Adipose tissue (tissue), 3 donors: ENCODE measurements around the gene C19orf25. TPM values are rescaled to one million over a fixed set of nuclear protein-coding genes. Genes with fewer than 3 reads are reported as not detected.

Experiments used
- H3K27ac ChIP-seq: one replicate; pipeline ENCODE4 v1.5.1; 2013; ENCODE audit warnings: low read depth, low read length
- WGBS, 3 donors: extraction: QIAGEN DNeasy Blood & Tissue Kit; methylation state at CpG; one replicate each; pipeline ENCODE4 v1.1.7; 2013; 5-methylcytosine and 5-hydroxymethylcytosine counted together
- polyA plus RNA-seq, 3 donors: library from polyadenylated mRNA; stranded (reverse); fragments of 200-250 nt; gene quantifications; one replicate each; pipeline ENCODE4 v1.2.3, GENCODE V29; 2013
- donor health status: healthy with polysubstance abuse.
- donor health status: Bipolar disorder and iron deficiency.
- donor health status: healthy.

The C19orf25 gene
- polyA plus RNA-seq, 3 donors, result 16.5 to 28.6 (median 24.3) TPM

DNA sequence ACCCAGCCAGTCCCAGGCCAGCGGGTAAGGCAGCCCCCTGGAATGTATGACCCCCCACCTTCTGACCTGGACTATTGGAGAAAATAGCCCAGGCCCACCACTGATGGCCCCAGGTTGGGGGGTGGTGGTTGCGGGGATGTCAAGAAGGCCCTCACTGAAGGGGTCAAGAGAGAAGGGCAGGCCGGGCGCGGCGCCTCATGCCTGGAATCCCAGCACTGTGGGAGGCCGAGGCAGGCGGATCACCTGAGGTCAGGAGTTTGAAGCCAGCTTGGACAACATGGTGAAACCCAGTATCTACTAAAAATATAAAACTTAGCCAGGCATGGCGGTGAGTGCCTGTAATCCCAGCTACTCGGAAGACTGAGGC is 35.3 kb upstream of the C19orf25 start:
- 62 to 71% (median 71%) methylated on average over 10 of the region's 10 CpGs for WGBS, 3 donors
- H3K27ac ChIP-seq, result no peak overlapping the region

DNA sequence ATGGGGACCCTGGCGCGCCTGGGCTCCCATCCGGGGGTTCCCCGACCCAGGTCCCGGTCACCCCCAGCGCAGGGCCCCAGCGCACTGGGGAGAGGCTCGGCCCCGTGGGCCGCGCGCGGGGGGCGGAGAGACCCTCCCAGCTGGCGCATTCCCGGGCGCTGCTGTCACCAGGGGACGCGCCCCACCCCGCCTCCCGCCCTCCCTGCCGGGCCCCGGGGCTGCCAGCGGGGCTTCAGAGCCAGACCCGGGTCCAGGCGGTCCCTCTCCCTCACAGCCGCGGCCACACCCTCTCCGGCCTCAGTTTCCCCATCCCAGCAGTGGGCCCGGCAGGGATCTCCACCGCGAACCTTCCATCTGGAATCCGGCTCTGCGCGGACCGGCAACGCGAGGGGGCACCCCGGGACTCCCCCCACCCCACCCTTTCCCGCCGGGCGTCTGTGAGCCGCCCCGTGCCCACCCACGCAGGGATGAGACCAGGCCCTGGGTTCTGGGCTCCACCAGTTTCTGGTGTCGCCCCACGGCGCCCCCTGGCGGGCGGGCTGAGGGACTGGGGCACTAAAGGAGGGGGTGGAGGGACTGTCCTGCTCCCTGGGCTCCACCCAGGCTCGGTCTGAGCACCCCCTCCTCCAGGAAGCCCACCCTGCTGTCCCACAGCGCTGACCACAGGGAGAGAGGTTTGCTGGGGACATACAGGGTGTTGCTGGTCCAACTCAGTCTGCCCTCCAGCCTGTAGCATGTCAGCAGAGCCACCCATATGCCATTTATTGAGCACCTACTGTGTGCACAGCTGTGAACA is 34.7 kb upstream of the C19orf25 start:
- H3K27ac ChIP-seq, result no peak overlapping the region
- whole genome bisulfite sequencing, 3 donors, result 6 to 8% (median 7%) methylated on average over 42 to 52 of the region's 52 CpGs

DNA sequence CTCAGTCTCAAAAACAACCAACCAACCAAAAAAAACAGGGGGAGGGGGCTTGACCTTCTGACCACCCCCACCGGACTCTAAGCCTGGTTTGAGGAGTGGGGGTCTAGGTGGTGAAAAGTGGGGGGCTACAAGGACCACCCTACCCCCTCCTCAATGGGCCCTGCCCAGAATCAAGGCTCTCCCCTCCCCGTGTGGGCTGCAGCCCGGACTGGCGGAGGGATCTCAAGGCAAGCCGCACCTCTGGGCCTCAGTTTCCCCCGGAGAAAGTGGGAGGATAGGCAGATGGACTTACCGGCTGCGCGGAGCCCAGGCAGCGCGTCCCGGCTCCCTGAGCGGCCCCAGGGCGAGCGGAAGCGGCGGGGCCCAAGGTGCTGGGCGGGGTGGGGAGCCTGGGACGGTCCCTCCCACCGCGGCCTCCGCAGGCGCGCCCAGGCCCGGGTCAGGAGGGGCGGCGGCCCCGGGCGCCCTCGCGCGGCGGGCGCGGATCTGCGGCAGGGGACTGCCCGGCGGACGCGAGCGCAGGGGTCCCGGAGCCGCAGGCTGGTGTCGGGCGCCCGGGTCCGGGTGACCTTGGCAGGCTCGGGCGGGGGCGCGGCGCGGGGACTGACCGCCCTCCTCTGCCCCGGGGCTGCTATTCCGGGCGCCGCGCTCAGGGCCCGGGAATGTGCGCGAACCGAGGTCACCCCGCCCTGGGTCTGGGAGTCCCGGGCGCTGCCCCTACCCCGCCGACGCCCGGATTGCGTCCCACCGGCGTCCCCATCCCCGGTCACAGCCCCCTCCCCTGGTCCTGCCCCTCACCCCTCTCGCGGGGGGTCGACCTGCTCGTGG is 33.9 kb upstream of the C19orf25 start, which contains the start of gene ADAMTSL5:
Gene ADAMTSL5, minus strand, starts transcription at position 349 of the 828 bp plus-strand sequence. CDS start 2,076 bp downstream, outside the sequence.
- 2 to 4% (median 3%) methylated on average over 39 to 78 of the region's 78 CpGs for WGBS, 3 donors
- H3K27ac ChIP-seq, result no peak within 1 kb of the TSS

DNA sequence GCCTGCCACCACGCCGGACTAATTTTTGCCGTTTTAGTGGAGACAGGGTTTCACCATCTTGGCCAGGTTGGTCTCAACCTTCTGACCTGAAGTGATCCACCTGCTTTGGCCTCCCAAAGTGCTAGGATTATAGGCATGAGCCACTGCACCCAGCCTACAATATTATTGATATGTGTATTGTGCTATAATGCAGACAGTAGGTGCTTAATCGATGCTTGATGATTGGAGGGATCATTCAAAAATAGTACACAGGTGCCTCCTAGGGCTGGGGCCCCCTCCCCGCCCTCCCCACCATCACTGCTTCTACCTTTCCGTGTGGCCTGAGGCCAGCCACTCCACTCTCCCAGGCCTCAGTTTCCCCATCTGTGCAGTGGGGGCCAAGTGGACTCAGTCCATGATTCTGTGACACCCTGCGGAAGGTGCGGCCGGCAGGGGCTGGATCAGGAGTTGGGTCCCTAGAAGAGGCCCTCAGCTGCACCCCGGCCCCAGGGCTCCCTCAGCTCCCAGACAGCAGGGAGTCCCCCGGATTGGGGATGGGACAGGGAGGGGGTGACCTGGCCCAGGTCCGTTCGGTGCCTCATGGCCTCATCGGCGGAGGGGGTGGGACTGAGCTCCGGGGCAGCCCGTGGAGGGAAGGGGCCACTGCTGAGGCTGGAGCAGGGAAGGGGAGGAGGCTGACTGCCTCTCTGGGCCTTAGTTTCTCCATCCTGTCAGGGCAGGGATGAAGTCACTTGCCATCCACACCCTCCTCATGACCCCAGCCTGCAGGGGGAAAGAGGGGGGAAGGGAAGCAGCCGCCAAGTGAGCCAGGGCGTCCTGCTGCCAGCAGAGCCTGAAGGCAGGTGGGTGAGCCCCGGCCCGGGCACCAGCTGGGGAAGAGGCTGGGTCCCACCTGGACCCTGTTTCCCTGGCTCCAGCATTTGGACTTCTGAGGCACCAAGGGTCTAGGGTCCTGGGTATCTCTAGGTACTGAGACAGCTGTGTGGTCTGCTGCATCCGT is 32.6 kb upstream of the C19orf25 start:
- 49 to 52% (median 52%) methylated on average over 21 to 22 of the region's 22 CpGs for WGBS, 3 donors
- no peak overlapping the region for H3K27ac ChIP-seq

DNA sequence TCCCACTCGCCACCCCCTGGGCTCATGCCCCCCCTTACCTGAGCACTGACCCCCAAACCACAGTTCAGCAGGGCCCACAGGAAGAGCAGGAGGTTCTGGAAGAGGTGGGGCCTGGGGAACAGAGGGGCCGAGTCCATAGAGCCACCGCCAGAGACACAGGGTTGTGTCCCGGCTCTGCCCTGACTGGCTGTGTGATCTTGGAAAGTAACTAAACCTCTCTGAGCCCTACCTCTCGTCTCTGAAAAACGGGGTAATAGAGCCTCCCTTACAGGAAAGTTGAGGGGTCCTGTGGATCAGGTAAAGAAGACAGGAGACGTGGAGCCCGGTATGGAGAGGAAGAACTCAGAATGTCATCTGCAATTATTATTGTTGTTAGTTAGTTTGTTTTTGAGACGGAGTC is 31.8 kb upstream of the C19orf25 start:
- no peak overlapping the region for H3K27ac ChIP-seq
- WGBS, 3 donors, result 45 to 55% (median 46%) methylated on average over 9 of the region's 9 CpGs

DNA sequence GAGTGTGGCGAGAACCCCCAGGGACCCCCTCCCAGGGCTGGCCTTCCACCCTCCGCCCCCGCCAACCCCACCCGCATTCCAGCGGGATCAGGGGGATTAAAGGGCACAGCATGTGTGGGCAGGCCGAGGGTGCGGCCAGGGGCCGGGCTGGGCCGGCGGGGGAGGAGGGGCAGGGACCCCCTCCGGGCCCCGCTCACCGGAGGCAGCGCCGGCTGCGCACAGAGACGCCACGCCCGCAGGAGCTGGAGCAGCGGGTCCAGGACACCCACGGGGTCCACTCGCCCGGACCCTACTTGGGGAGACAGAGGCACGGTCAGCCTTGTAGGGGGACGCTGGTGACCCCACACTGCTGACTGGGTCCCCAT is 31.4 kb upstream of the C19orf25 start:
- no peak overlapping the region for H3K27ac ChIP-seq
- 25 to 49% (median 36%) methylated on average over 24 to 25 of the region's 25 CpGs for WGBS, 3 donors

DNA sequence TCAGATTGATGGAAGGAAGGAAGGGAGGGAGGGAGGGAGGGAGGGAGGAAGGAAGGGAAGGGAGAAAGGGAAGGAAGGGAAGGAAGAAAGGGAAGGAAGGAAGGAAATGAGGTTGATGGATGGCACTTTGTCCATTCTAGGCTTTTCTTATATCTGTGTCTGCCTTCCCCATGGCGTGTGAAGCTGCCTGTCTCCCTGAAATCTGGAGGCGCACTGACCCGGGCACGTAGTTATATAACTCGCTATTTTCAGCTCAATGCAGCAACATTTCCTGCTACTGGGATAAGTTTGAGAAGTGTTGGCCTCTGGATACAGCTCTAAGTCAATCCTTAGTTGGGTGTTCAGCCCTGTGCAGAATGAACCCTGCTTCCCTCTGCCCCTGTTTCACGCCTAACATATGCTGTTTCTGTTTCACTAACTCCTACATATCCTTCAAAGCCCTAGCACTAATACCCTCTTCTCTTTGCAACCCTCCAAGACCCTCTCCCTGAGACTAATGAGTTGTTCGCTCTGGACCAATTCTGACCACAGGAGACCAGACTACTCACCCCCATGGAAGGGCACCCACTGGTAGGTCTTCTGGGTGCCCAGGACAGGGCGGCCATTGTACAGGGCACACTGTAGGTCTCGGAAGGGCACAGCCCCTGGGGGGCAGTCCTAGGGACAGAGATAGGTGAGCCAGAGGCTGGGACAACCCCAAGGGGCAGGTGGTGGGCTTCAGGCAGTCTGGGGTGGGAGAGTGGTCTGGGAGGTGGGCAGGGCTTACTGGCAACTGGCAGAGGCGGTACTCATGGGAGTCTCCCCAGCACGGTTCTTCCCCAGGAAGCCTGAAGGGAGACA is 30.8 kb upstream of the C19orf25 start:
- WGBS, 3 donors, result 41 to 61% (median 45%) methylated on average over 11 of the region's 11 CpGs
- no peak overlapping the region for H3K27ac ChIP-seq

DNA sequence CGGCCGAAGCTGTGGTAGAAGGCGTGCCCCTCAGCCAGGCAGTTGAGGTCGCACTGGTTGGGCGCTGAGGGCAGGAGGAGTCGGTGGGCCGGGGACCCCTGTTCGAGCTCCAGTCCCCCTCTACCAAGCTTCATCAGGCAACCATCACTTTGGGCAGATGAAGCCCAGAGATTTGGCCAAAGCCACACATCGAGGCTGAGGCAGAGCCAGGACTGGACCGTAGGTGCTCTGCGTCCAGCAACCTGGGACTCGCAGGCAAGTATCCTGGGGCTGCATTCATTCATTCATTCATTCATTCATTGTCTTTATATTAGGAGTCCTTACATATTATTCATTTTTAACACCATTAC is 29.5 kb upstream of the C19orf25 start:
- no peak overlapping the region for H3K27ac ChIP-seq
- WGBS, 3 donors, result 37 to 44% (median 39%) methylated on average over 11 to 12 of the region's 12 CpGs

DNA sequence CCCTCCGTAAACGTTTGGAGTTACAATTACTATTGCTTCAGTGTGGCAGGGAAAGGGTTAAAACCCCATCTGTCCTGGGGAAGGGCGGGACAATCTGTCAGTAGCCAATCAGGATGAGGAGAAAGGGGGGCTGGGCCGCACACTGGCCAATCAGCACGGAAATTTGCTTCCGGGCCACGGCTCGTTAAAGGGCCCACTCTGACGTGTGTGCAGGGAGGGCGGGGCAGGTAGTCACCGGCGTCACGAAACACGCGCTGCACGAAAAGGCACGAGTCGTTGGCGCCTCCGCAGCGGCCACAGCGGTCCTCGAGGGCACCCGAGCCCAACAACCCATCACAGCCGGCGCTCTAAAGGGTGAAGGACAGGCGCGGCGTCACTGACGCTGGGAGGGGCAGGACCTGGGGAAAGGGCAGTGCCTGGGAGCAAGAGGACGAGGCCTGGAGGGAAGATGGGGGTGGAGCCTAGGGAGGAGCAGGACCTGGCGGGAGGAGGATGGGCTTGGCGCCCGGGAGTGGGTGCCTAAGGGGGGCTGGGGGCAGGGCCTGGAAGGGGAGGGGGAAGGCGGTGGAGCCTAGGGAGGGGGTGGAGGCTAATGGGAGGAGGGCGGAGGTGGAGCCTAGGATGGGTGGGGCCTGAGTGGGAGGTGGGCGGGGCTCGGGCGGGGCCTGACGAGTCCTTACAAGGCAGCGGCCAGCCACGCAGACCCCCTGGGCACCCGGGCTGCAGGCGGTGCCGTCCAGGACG is 28.9 kb upstream of the C19orf25 start:
- no peak overlapping the region for H3K27ac ChIP-seq
- WGBS, 3 donors, result 2 to 4% (median 3%) methylated on average over 40 to 46 of the region's 46 CpGs

DNA sequence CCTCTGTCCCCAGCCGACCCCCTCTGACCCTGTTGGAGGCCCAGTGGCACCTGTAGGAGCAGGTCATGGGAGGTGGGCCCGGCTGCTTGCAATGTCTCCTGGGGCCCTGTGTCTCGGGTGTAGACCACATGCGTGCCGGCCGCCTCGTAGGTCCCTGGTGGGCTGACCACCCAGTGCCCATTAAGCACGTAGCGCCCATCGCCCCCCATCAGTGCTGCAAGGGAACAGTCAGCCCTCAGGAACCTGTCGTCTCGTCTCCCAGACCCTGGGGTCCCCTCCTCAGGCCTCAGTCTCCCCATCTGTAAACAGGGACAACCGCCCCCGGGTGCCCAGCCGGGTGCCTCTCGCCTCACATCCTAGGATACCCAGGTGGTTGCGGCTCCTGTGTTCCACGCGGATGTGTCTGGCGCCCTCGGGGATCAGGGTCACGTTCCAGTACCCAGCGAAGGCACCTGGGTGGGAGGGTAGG is 28.2 kb upstream of the C19orf25 start:
- 62 to 68% (median 64%) methylated on average over 23 of the region's 23 CpGs for WGBS, 3 donors
- H3K27ac ChIP-seq, result no peak overlapping the region

DNA sequence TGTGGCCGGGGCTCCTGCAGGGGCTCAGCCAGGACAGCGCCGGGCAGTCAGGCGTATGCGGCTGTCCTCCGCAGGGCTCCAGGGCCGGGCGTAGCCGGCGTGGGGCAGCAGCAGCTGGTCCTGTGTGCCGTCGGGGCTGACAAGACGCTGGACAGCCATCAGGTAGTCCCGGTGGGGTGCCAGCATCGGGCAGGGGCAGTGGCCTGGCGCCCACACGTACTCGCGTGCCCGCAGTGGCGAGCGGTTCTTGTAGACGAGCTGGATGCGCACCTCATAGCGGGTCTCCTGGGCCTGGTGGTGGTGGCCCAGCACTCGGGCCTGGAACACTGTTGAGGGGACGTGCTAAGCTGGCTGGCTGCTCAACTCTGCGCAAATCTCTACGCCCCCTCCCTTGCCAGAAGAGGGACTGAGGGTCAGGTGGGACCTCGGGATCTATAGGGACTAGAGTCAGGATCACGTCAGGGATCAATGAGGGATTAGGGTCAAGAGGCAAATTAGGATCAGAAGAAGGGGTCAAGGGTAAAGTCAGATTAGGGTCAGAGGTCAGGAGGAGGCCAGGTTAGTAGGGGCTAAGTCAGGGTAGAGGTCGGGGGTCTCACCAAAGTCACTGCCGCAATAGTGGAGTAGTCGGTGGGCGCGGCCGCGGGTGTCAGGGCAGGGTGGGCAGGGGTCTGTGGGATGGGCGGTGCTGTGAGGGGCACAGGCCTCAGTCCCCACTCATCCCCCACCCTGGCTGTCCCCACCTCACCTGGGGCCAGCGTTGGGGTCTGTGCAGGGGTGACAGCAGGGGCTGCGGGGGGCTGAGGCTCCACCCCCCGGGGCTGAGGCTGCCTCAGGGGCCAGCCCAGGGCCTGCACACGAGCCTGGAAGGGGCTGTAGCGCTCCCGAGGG is 27.2 kb upstream of the C19orf25 start:
- 84 to 91% (median 89%) methylated on average over 39 to 45 of the region's 45 CpGs for WGBS, 3 donors
- H3K27ac ChIP-seq, result no peak overlapping the region

DNA sequence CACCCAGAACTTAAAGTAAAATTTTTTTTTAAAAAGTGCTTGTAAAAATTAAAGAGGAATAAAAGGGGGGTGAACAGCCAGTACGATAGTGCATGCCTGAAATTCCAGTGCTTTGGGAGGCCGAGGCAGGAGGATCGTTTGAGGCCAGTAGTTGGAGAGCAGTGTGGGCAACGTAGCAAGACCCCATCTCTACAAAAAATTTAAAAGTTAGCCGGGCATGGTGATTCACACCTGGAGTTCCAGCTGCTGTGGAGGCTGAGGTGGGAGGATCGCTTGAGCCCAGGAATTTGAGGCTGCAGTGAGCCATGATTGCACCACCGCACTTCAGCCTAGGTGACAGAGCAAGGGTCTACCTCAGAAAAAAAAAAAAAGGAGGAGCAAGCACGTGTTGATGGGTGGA is 26.0 kb upstream of the C19orf25 start:
- WGBS, 3 donors, result 74 to 82% (median 74%) methylated on average over 8 of the region's 8 CpGs
- H3K27ac ChIP-seq, result no peak overlapping the region

DNA sequence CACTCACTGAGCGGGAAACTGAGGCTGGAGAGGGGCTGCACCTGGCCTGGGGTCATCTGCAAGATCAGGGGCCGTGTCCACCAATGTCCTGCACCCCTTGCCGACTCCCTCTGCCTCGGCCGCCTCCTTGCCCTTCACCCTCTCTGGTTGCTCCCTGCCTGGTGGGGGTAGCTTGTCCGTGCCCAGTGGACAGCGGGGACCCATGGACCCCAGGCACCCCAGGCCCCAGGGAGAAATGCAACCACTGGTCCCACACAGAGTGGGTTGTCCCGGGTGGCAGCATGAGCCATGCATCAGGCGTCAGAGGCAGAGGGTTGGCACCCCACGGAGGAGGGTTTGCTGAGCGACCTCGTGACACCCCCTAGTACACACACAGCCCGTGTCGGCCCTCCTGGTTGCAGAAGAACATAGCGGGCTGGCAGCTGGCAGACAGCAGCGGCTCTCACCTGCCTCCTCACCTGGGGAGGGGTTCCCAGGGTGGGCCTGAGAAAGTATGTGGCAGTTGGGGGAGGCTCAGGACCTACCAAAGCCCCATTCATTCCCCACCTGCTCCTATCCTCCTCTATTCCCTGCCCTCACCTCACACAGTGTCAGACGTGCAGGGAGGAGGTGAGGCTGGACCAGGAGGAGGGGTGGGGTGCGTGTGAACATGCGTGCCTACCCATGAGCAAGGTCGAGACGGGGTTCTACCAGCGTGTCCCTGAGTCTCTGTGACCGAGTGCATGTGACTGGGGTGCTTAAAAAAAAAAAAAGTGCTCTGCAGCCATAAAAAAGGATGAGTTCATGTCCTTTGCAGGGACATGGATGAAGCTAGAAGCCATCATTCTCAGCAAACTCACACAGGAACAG is 25.1 kb upstream of the C19orf25 start:
- H3K27ac ChIP-seq, result no peak overlapping the region
- 53 to 54% (median 54%) methylated on average over 21 to 23 of the region's 23 CpGs for WGBS, 3 donors

DNA sequence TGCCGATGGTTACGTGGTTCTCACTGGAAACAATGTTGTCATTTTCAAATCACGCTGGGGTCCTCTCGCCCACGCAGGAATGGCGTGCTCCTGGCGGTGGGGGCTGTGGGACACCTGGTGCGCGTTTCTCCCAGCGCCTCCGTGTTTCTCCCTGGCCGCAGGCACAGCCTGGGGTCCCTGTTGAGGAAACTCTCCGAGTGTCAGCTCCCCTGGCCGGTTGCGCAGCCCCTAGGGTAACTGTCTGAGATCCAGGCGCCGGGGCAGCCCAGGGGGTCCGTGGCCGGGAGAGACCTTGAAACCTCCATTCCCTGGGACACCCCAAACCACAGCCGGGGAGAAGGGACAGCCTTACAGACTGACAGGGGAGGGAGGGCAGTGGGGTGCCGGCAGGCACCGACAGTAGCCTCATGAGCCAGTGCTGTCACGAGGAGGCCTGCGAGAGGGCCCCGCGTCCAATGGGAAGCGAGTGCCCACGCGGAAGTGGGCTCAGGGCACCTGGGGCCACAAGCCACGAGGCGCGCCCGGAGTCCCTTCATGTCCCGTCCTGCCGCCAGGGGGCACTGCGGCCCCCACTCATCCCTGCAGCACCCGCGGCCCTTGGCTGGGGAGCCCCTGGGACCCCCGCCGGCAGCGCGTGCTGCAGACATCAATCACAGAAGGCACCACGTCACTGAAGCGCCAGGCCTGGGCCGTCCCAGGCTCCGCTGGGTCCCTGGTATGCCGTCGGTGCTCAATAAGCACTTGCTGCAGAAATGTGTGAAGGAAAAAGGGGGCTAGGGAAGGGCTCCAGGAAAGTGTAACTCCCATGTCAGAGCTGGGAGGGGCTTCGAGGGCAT is 24.3 kb upstream of the C19orf25 start:
- 6 to 11% (median 6%) methylated on average over 46 to 49 of the region's 49 CpGs for WGBS, 3 donors
- no peak overlapping the region for H3K27ac ChIP-seq
